ENCODE results near the gene SPPL2C.

The SPPL2C gene

GRCh38 chr17:45895969-45896785, 51.5 kb downstream of the SPPL2C start:
- TF ChIP-seq, protein P1, sequence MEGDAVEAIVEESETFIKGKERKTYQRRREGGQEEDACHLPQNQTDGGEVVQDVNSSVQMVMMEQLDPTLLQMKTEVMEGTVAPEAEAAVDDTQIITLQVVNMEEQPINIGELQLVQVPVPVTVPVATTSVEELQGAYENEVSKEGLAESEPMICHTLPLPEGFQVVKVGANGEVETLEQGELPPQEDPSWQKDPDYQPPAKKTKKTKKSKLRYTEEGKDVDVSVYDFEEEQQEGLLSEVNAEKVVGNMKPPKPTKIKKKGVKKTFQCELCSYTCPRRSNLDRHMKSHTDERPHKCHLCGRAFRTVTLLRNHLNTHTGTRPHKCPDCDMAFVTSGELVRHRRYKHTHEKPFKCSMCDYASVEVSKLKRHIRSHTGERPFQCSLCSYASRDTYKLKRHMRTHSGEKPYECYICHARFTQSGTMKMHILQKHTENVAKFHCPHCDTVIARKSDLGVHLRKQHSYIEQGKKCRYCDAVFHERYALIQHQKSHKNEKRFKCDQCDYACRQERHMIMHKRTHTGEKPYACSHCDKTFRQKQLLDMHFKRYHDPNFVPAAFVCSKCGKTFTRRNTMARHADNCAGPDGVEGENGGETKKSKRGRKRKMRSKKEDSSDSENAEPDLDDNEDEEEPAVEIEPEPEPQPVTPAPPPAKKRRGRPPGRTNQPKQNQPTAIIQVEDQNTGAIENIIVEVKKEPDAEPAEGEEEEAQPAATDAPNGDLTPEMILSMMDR (IDR thresholded peaks at IDR 0.05; ENCODE audit: control insufficient read depth, extremely low read depth, insufficient read depth), result no peak
- no peak for DNase-seq (ENCODE audit: low read depth)
- H3K4me3 ChIP-seq (ENCODE audit: low read depth, low read length), result peak overlapping the region; percentile 83

Measured in LNCaP clone FGC (cell line).